ENCODE results near the gene TEC. TPM values are rescaled to one million over a fixed set of nuclear protein-coding genes. Genes with fewer than 3 reads are reported as not detected.

TEC gene
- total and polyA plus RNA-seq, 2 experiments from 2014 or later: not detected

- no peaks in the 10 kb centered on the region for H3K79me2 ChIP-seq (ENCODE audit: insufficient read depth)
These were observed 25.8 kb downstream of the TEC start for GRCh38 chr4:48243887-48244286.

GRCh38 chr4:48243429-48243828 is 26.2 kb downstream of the TEC start:
- in situ Hi-C loops (cut with MboI): no loop called here
- no peak for DNase-seq
- Histone ChIP-seq H3K36me3 (ENCODE audit: low read depth) (no peaks in the 10 kb centered on the region), H3K27me3 (replicated peaks; ENCODE audit: insufficient read depth) (peaks cover 7% of the 10 kb centered on the region; the same call in 1 of the 2 replicates), H3K9me3 (ENCODE audit: low read depth) (no peaks in the 10 kb centered on the region), H3K4me2 (ENCODE audit: unreplicated experiment) (no peak overlapping the region), H2AFZ (no peak overlapping the region), H3K4me1 (ENCODE audit: insufficient read depth) (no peaks in the 10 kb centered on the region), H3K9me2 (ENCODE audit: insufficient read depth) (no peaks in the 10 kb centered on the region), H3K9ac (no peak overlapping the region), H3F3A (ENCODE audit: insufficient read depth) (no peaks in the 10 kb centered on the region), H3K79me2 (ENCODE audit: insufficient read depth) (no peaks in the 10 kb centered on the region), H3K4me3 (no peak overlapping the region), H4K20me1 (ENCODE audit: insufficient read depth) (no peaks in the 10 kb centered on the region), H3K27ac (no peak overlapping the region)
- TF ChIP-seq EZH2phosphoT487 (IDR thresholded peaks at IDR 0.05; ENCODE audit: insufficient read depth, low read depth): no peak
- TF ChIP-seq EZH2 (IDR thresholded peaks at IDR 0.05; ENCODE audit: insufficient read depth, poor library complexity, severe bottlenecking): no peak
- WGBS, 2 experiments (ENCODE audit: low coverage in 1 of 2, low lambda C conversion rate in 2 of 2, missing lambda C conversion rate in 2 of 2): 70 to 75% methylated on average over 3 of the region's 3 CpGs

More at GRCh38 chr4:48243887-48244286, 25.8 kb downstream of the TEC start:
- Histone ChIP-seq H3K9me3 (ENCODE audit: low read depth) (no peaks in the 10 kb centered on the region), H3F3A (ENCODE audit: insufficient read depth) (no peaks in the 10 kb centered on the region), H2AFZ (no peak overlapping the region), H4K20me1 (ENCODE audit: insufficient read depth) (no peaks in the 10 kb centered on the region), H3K27me3 (replicated peaks; ENCODE audit: insufficient read depth) (peaks cover 7% of the 10 kb centered on the region; the same call in 1 of the 2 replicates), H3K36me3 (ENCODE audit: low read depth) (no peaks in the 10 kb centered on the region), H3K9me2 (ENCODE audit: insufficient read depth) (no peaks in the 10 kb centered on the region), H3K4me1 (ENCODE audit: insufficient read depth) (no peaks in the 10 kb centered on the region), H3K4me3 (no peak overlapping the region), H3K27ac (no peak overlapping the region), H3K9ac (no peak overlapping the region), H3K4me2 (ENCODE audit: unreplicated experiment) (no peak overlapping the region)
- no peak for DNase-seq
- in situ Hi-C loops (cut with MboI): no loop called here
- TF ChIP-seq EZH2 (IDR thresholded peaks at IDR 0.05; ENCODE audit: insufficient read depth, poor library complexity, severe bottlenecking) (no peak), EZH2phosphoT487 (IDR thresholded peaks at IDR 0.05; ENCODE audit: insufficient read depth, low read depth) (no peak)
- 22 to 32% methylated on average over 2 of the region's 2 CpGs for WGBS, 2 experiments (ENCODE audit: low coverage in 1 of 2, low lambda C conversion rate in 2 of 2, missing lambda C conversion rate in 2 of 2)

GRCh38 chr4:48242511-48243195 is 27.0 kb downstream of the TEC start:
- in situ Hi-C loops (cut with MboI): no loop called here
- Histone ChIP-seq H3K4me3 (no peak overlapping the region), H2AFZ (no peak overlapping the region), H3F3A (ENCODE audit: insufficient read depth) (no peaks in the 10 kb centered on the region), H3K79me2 (ENCODE audit: insufficient read depth) (no peaks in the 10 kb centered on the region), H3K4me2 (ENCODE audit: unreplicated experiment) (no peak overlapping the region), H3K9ac (no peak overlapping the region), H3K36me3 (ENCODE audit: low read depth) (no peaks in the 10 kb centered on the region), H4K20me1 (ENCODE audit: insufficient read depth) (no peaks in the 10 kb centered on the region), H3K9me2 (ENCODE audit: insufficient read depth) (no peaks in the 10 kb centered on the region), H3K4me1 (ENCODE audit: insufficient read depth) (no peaks in the 10 kb centered on the region), H3K27ac (no peak overlapping the region), H3K27me3 (replicated peaks; ENCODE audit: insufficient read depth) (peaks cover 7% of the 10 kb centered on the region; the same call in 1 of the 2 replicates), H3K9me3 (ENCODE audit: low read depth) (no peaks in the 10 kb centered on the region)
- DNase-seq: no peak
- 23 to 33% methylated on average over 1 of the region's 1 CpG for WGBS, 2 experiments (ENCODE audit: low coverage in 1 of 2, low lambda C conversion rate in 2 of 2, missing lambda C conversion rate in 2 of 2)
- TF ChIP-seq EZH2phosphoT487 (IDR thresholded peaks at IDR 0.05; ENCODE audit: insufficient read depth, low read depth): no peak
- no peak for TF ChIP-seq EZH2 (IDR thresholded peaks at IDR 0.05; ENCODE audit: insufficient read depth, poor library complexity, severe bottlenecking)

- Histone ChIP-seq H3K4me1 (ENCODE audit: insufficient read depth) (no peaks in the 10 kb centered on the region), H3K9me2 (ENCODE audit: insufficient read depth) (no peaks in the 10 kb centered on the region), H3K4me2 (ENCODE audit: unreplicated experiment) (no peak overlapping the region), H3K9ac (no peak overlapping the region), H3K9me3 (ENCODE audit: low read depth) (no peaks in the 10 kb centered on the region), H3K27ac (no peak overlapping the region), H3F3A (ENCODE audit: insufficient read depth) (no peaks in the 10 kb centered on the region), H3K36me3 (ENCODE audit: low read depth) (no peaks in the 10 kb centered on the region), H3K79me2 (ENCODE audit: insufficient read depth) (no peaks in the 10 kb centered on the region), H2AFZ (no peak overlapping the region), H3K4me3 (no peak overlapping the region), H4K20me1 (ENCODE audit: insufficient read depth) (no peaks in the 10 kb centered on the region), H3K27me3 (replicated peaks; ENCODE audit: insufficient read depth) (peaks cover 7% of the 10 kb centered on the region; the same call in 1 of the 2 replicates)
- TF ChIP-seq EZH2 (IDR thresholded peaks at IDR 0.05; ENCODE audit: insufficient read depth, poor library complexity, severe bottlenecking) (no peak), EZH2phosphoT487 (IDR thresholded peaks at IDR 0.05; ENCODE audit: insufficient read depth, low read depth) (no peak)
- DNase-seq: no peak
- WGBS, 2 experiments (ENCODE audit: low coverage in 1 of 2, low lambda C conversion rate in 2 of 2, missing lambda C conversion rate in 2 of 2): 71 to 72% methylated on average over 2 of the region's 2 CpGs
- in situ Hi-C loops (cut with MboI): no loop called here
These were observed 27.9 kb downstream of the TEC start for GRCh38 chr4:48241731-48242130.
